ENCODE results near the gene CBLB.
"Not testable (repeated sequence)": the region's sequence is repeated elsewhere in the genome, so short reads cannot be mapped to it uniquely, and the experiment has no call there.

The CBLB gene

GRCh38 chr3:105728771-105729312 is 140.0 kb downstream of the CBLB start:
- H3K4me3 ChIP-seq (ENCODE audit: low read depth, low read length): no peak overlapping the region
- TF ChIP-seq CTCF (IDR thresholded peaks at IDR 0.05; ENCODE audit: low read depth, low read length): no peak

DNA sequence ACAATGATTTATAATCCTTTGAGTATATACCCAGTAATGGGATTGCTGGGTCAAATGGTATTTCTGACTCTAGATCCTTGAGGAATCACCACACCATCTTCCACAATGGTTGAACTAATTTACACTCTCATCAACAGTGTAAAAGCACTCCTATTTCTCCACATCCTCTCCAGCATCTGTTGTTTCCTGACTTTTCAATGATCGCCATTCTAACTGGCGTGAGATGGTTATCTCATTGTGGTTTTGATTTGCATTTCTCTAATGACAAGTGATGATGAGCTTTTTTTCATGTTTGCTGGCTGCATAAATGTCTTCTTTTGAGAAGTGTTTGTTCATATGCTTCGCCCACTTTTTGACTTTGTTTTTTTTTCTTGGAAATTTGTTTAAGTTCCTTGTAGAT is 141.8 kb downstream of the CBLB start:
- H3K4me3 ChIP-seq (ENCODE audit: low read depth, low read length): not testable (repeated sequence)

- no peak overlapping the region for H3K4me3 ChIP-seq (ENCODE audit: low read depth, low read length)
- TF ChIP-seq CTCF (IDR thresholded peaks at IDR 0.05; ENCODE audit: low read depth, low read length): no peak
These were observed 145.8 kb downstream of the CBLB start for GRCh38 chr3:105722943-105723556.

GRCh38 chr3:105719791-105720190 is 149.0 kb downstream of the CBLB start:
- no peak for TF ChIP-seq CTCF (IDR thresholded peaks at IDR 0.05; ENCODE audit: low read depth, low read length)
- no peak overlapping the region for H3K4me3 ChIP-seq (ENCODE audit: low read depth, low read length)

DNA sequence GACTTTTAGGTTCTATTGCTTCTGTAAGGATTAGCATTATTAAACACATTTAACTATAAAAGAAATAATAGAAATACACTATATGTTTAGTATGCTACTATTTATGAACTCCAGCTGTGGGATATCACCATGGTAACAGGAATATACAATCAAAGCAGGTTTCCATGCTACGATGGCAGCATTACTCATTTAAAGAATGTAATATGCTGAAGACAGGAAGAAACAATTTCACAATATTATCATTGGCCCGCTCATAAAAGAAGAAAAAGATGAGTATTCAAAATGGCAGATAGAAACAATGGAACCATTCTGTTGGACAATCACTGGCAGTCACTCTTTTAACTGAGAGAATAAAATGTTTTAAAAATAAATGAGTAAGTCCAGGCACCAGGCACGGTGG is 153.4 kb downstream of the CBLB start:
- no peak for TF ChIP-seq CTCF (IDR thresholded peaks at IDR 0.05; ENCODE audit: low read depth, low read length)
- no peak overlapping the region for H3K4me3 ChIP-seq (ENCODE audit: low read depth, low read length)

DNA sequence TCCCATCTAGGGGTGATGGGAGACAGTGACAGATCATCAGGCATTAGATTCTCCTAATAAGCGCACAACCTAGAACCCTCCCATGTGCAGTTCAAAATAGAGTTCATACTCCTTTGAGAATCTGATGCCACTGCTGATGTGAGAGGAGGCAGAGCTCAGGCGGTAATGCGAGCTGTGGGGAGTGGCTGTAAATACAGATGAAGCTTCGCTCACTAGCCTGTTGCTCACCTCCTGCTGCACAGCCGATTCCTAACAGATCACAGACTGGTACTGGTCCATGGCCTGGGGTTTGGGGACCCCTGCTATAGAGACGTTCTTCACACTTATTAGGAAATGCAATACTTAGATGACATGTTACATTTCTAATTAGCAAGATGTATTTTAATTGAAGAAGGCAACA is 154.4 kb downstream of the CBLB start:
- H3K4me3 ChIP-seq (ENCODE audit: low read depth, low read length): no peak overlapping the region
- TF ChIP-seq CTCF (IDR thresholded peaks at IDR 0.05; ENCODE audit: low read depth, low read length): no peak

GRCh38 chr3:105708980-105709379 is 159.8 kb downstream of the CBLB start:
- TF ChIP-seq CTCF (IDR thresholded peaks at IDR 0.05; ENCODE audit: low read depth, low read length): no peak
- no peak overlapping the region for H3K4me3 ChIP-seq (ENCODE audit: low read depth, low read length)

GRCh38 chr3:105707009-105707408 is 161.8 kb downstream of the CBLB start:
- TF ChIP-seq CTCF (IDR thresholded peaks at IDR 0.05; ENCODE audit: low read depth, low read length): no peak
- no peak overlapping the region for H3K4me3 ChIP-seq (ENCODE audit: low read depth, low read length)

All from WI38 (cell line).